C4-2B (cell line): ENCODE results near the gene EEF1G.

Source experiments
- H3K27ac ChIP-seq: fragments of 450-650 bp; 2 replicates; pipeline ENCODE4 v1.5.1; 2017
- CTCF ChIP-seq: fragments of 450-650 bp; conservative IDR thresholded peaks from 2 replicates; pipeline ENCODE4 v1.5.1; 2017; ENCODE audit warnings: mild to moderate bottlenecking
- ZFX ChIP-seq: fragments of 450-650 bp; IDR thresholded peaks from 2 replicates; pipeline ENCODE4 v1.6.1; 2017

Gene EEF1G

GRCh38 chr11:62532096-62532495 lies 41.6 kb downstream of the EEF1G start:
- TF ChIP-seq ZFX (no peak), CTCF (no peak)
- no peak overlapping the region for H3K27ac ChIP-seq

GRCh38 chr11:62516736-62517371 lies 56.8 kb downstream of the EEF1G start:
- TF ChIP-seq CTCF, result no peak
- TF ChIP-seq ZFX, result no peak
- H3K27ac ChIP-seq, result no peak overlapping the region

GRCh38 chr11:62514151-62514550 lies 59.5 kb downstream of the EEF1G start:
- H3K27ac ChIP-seq, result no peak overlapping the region
- TF ChIP-seq CTCF, result no peak
- no peak for TF ChIP-seq ZFX

GRCh38 chr11:62513626-62514025 lies 60.1 kb downstream of the EEF1G start:
- H3K27ac ChIP-seq, result no peak overlapping the region
- TF ChIP-seq ZFX (no peak), CTCF (no peak)

- TF ChIP-seq CTCF (no peak), ZFX (no peak)
- no peak overlapping the region for H3K27ac ChIP-seq
Measured at GRCh38 chr11:62512961-62513360, 60.7 kb downstream of the EEF1G start.
